Measurements from ENCODE around the gene VAMP7. TPM values are rescaled to one million over a fixed set of nuclear protein-coding genes. Genes with fewer than 3 reads are reported as not detected.
"Not testable (repeated sequence)": the region's sequence is repeated elsewhere in the genome, so short reads cannot be mapped to it uniquely, and the experiment has no call there.

VAMP7 gene, protein sequence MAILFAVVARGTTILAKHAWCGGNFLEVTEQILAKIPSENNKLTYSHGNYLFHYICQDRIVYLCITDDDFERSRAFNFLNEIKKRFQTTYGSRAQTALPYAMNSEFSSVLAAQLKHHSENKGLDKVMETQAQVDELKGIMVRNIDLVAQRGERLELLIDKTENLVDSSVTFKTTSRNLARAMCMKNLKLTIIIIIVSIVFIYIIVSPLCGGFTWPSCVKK
- 18.4 TPM for total RNA-seq
- 10 to 100 TPM; 20.0 to 25.7 (median 23.3) TPM for polyA plus RNA-seq (ENCODE audit: insufficient read depth in 1 of 8, insufficient read length in 8 of 8, low replicate concordance in 1 of 8)
- long read RNA-seq, donor 1, partial matches to known transcripts: 0 of 5 reads
- long read RNA-seq, donor 1, other reads (novel, unspliced or antisense): 0 of 5 reads
- long read RNA-seq, donor 2, partial matches to known transcripts: 0 of 5 reads
- long read RNA-seq, donor 2, other reads (novel, unspliced or antisense): 0 of 5 reads
- long read RNA-seq, donor 3, transcript VAMP7-202 (8 exons, 2,646 nt): major isoform, 5 of 6 reads
- long read RNA-seq, donor 3, partial matches to known transcripts: 0 of 6 reads
- long read RNA-seq, donor 3, other reads (novel, unspliced or antisense): 0 of 6 reads
- long read RNA-seq, donor 4, partial matches to known transcripts: 0 of 2 reads
- long read RNA-seq, donor 4, other reads (novel, unspliced or antisense): 0 of 2 reads
- long read RNA-seq, donor 5, transcript VAMP7-202 (8 exons, 2,646 nt): major isoform, 12 of 16 reads
- long read RNA-seq, donor 5, partial matches to known transcripts: 0 of 16 reads
- long read RNA-seq, donor 5, other reads (novel, unspliced or antisense): 0 of 16 reads
- long read RNA-seq, donor 6, partial matches to known transcripts: 0 of 3 reads
- long read RNA-seq, donor 6, other reads (novel, unspliced or antisense): 0 of 3 reads
- long read RNA-seq, donor 7, transcript VAMP7-202 (8 exons, 2,646 nt): major isoform, 6 of 8 reads
- long read RNA-seq, donor 7, partial matches to known transcripts: 0 of 8 reads
- long read RNA-seq, donor 7, other reads (novel, unspliced or antisense): 0 of 8 reads
- long read RNA-seq, donor 8, transcript VAMP7-202 (8 exons, 2,646 nt): major isoform, 9 of 12 reads
- long read RNA-seq, donor 8, partial matches to known transcripts: 0 of 12 reads
- long read RNA-seq, donor 8, other reads (novel, unspliced or antisense): 0 of 12 reads
- long read RNA-seq, donor 9, partial matches to known transcripts: 0 of 3 reads
- long read RNA-seq, donor 9, other reads (novel, unspliced or antisense): 0 of 3 reads
- long read RNA-seq, donor 10, transcript VAMP7-202 (8 exons, 2,646 nt): major isoform, 10 of 10 reads
- long read RNA-seq, donor 10, partial matches to known transcripts: 0 of 10 reads
- long read RNA-seq, donor 10, other reads (novel, unspliced or antisense): 0 of 10 reads
- long read RNA-seq, donor 11, partial matches to known transcripts: 0 of 5 reads
- long read RNA-seq, donor 11, other reads (novel, unspliced or antisense): 0 of 5 reads

DNA sequence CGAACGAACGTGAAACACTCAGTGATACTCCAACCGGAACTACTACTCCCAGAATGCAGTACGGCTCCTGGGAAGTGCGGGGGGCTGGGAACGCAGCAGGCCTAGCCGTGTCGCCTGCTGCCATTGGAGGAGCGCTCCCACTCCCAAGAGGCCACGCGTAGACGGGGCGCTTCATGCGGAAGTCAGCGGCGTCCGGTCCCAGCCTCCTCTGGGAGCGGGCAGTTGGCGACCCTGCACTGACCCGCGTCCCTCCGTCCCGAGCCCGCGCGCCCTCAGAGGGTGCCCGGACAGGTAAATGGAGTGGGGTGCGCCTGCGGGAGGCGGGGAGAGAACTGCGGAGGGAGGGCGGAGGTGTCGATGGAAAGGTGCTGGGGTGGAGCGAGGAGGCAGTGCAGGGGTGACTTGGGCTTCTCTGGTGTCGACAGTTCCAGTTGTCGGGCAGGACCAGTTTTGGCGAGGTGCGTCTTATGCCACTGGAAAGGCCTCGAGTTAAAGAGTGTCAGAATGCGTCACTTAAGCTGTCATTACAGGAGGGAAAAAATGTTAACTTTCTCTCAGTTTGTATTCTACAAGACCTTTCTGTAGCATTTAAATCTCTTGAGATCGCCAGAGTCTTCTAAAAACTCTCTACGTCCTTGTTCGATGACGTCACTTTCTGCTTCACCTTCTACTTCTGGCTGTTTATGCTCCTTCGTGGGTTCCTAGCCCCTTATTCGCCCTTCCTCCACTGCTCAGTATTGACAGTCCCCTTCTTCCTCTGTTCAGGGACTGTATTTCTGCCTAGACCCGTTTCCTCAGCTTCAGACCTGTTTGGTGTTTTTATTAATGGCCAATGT is at the start of gene VAMP7:
Gene VAMP7, plus strand, starts transcription at position 188 of the 836 bp plus-strand sequence. CDS start 8,122 bp downstream, outside the sequence.
- WGBS (ENCODE audit: insufficient coverage): 30% methylated on average over 42 of the region's 48 CpGs
- H3K4me1 ChIP-seq (ENCODE audit: control insufficient read depth, insufficient read depth, low read length): no peaks in the 10 kb centered on the region

DNA sequence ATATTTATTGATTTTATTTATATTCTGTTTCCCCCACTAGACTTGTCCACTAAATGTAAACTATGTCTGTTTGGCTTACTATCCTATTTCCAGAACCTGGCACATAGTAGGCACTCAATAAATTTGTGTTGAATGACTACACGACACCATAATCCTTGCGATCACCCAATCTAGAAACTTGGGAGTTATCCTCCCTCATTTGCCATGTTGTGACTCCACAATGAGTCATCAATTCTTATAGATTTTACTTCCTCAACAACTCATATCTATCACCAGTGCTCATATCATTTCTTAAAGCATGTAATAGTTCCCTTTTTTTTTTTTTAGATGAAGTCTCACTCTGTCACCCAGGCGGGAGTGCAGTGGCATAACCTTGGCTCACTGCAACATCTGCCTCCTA is 39.9 kb upstream of the VAMP7 start:
- no peaks in the 10 kb centered on the region for H3K27me3 ChIP-seq (ENCODE audit: control insufficient read depth, insufficient read depth, low read length)
- no peak for DNase-seq
- H3K4me3 ChIP-seq (ENCODE audit: low read length): no peak overlapping the region
- H3K27ac ChIP-seq (ENCODE audit: low read length): no peak overlapping the region
- H3K9me3 ChIP-seq (replicated peaks; ENCODE audit: control insufficient read depth, low read depth, low read length): peaks cover 6% of the 10 kb centered on the region
- WGBS (ENCODE audit: insufficient coverage): no CpG with 5 or more reads among the region's 3 CpGs
- H3K4me1 ChIP-seq (ENCODE audit: control insufficient read depth, insufficient read depth, low read length): no peaks in the 10 kb centered on the region
- H3K36me3 ChIP-seq (ENCODE audit: control insufficient read depth, insufficient read depth, low read length): no peaks in the 10 kb centered on the region

More for the DNA sequence above, at the start of gene VAMP7:
- no peaks in the 10 kb centered on the region for H3K9me3 ChIP-seq (replicated peaks; ENCODE audit: control insufficient read depth, low read depth, low read length)
- H3K27me3 ChIP-seq (ENCODE audit: control insufficient read depth, insufficient read depth, low read length): no peaks in the 10 kb centered on the region
- peak within 1 kb of the TSS; percentile 86 for H3K4me3 ChIP-seq (ENCODE audit: low read length)
- peak; percentile 95 for DNase-seq
- H3K27ac ChIP-seq (ENCODE audit: low read length): peak within 1 kb of the TSS; percentile 78
- no peaks in the 10 kb centered on the region for H3K36me3 ChIP-seq (ENCODE audit: control insufficient read depth, insufficient read depth, low read length)

DNA sequence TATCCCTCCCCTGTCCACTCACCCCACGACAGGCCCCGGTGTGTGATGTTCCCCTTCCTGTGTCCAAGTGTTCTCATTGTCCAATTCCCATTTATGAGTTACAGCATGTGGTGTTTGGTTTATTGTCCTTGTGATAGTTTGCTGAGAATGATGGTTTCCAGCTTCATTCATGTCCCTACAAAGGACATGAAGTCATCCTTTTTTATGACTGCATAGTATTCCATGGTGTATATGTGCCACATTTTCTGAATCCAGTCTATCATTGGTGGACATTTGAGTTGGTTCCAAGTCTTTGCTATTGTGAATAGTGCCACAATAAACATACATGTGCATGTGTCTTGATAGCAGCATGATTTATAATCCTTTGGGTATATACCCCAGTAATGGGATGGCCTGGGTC is 29.4 kb upstream of the VAMP7 start:
- no CpG with 5 or more reads among the region's 2 CpGs for WGBS (ENCODE audit: insufficient coverage)
- H3K4me1 ChIP-seq (ENCODE audit: control insufficient read depth, insufficient read depth, low read length); DNase-seq; H3K27ac ChIP-seq (ENCODE audit: low read length); H3K27me3 ChIP-seq (ENCODE audit: control insufficient read depth, insufficient read depth, low read length); H3K4me3 ChIP-seq (ENCODE audit: low read length); H3K9me3 ChIP-seq (replicated peaks; ENCODE audit: control insufficient read depth, low read depth, low read length); H3K36me3 ChIP-seq (ENCODE audit: control insufficient read depth, insufficient read depth, low read length): not testable (repeated sequence)

DNA sequence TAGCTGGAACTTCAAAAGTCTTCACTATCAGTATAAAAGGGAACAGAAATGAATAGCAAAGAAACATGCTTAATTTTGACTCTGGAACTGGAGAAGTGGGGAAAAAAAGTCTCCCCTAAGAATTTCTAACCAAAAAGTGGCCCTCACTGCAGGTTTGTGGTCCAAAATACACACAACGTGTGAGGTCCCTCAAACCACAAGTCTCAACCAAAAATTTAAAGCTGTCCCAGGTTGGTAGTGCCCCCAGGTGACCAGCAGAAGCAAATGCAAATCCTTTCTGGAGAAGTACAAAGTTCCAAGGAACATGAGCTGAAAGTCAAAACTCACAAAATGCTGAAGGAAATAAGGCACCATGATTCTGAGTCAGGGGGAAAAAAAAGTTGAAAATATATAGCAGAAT is 23.6 kb upstream of the VAMP7 start:
- WGBS (ENCODE audit: insufficient coverage): 0% methylated on average over 1 of the region's 1 CpG
- H3K36me3 ChIP-seq (ENCODE audit: control insufficient read depth, insufficient read depth, low read length): no peaks in the 10 kb centered on the region
- H3K4me1 ChIP-seq (ENCODE audit: control insufficient read depth, insufficient read depth, low read length): no peaks in the 10 kb centered on the region
- H3K27ac ChIP-seq (ENCODE audit: low read length): no peak overlapping the region
- no peak overlapping the region for H3K4me3 ChIP-seq (ENCODE audit: low read length)
- H3K9me3 ChIP-seq (replicated peaks; ENCODE audit: control insufficient read depth, low read depth, low read length): no peaks in the 10 kb centered on the region
- H3K27me3 ChIP-seq (ENCODE audit: control insufficient read depth, insufficient read depth, low read length): no peaks in the 10 kb centered on the region
- DNase-seq: no peak

DNA sequence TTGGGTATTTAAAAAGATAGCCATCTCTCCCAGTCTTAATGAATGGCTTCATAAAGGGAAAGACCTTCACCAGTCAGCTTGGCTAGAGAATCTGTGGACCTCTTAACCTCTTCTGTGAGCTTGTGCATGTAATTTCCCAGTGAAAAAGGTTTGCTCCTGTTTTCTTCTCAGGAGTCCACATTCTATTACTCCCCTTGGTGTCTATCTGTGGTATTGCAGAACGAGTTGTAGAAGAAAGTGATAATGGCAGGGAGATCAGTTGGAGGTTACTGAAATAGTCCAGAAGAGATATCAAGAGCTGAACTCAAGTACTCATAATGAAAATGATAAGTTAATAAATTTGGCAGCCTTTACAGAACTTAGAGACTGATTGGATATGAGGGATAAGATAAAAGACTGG is 16.5 kb upstream of the VAMP7 start:
- Histone ChIP-seq H3K9me3 (replicated peaks; ENCODE audit: control insufficient read depth, low read depth, low read length) (no peaks in the 10 kb centered on the region), H3K27ac (ENCODE audit: low read length) (no peak overlapping the region), H3K27me3 (ENCODE audit: control insufficient read depth, insufficient read depth, low read length) (no peaks in the 10 kb centered on the region), H3K4me1 (ENCODE audit: control insufficient read depth, insufficient read depth, low read length) (no peaks in the 10 kb centered on the region), H3K4me3 (ENCODE audit: low read length) (no peak overlapping the region), H3K36me3 (ENCODE audit: control insufficient read depth, insufficient read depth, low read length) (no peaks in the 10 kb centered on the region)
- peak; percentile 8 for DNase-seq
- no CpG with 5 or more reads among the region's 1 CpG for WGBS (ENCODE audit: insufficient coverage)

DNA sequence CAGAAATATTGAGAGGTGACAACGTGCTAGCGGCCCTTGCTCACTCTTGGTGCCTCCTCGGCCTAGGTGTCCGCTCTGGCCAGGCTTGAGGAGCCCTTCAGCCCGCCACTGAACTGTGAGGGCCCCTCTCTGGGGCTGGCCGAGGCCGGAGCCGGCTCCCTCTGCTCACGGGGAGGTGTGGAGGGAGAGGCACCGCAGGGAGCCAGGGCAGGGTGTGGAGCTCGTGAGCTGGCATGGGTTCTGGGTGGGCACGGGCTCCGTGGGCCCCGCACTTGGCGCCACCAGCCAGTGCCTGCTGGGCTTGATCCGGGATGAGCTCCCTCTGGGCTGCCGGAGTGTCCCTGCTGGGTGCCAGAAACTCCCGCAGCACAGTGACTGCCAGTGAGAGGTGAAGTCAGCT is 16.0 kb upstream of the VAMP7 start:
- Histone ChIP-seq H3K27me3 (ENCODE audit: control insufficient read depth, insufficient read depth, low read length) (no peaks in the 10 kb centered on the region), H3K4me3 (ENCODE audit: low read length) (no peak overlapping the region), H3K27ac (ENCODE audit: low read length) (no peak overlapping the region), H3K9me3 (replicated peaks; ENCODE audit: control insufficient read depth, low read depth, low read length) (no peaks in the 10 kb centered on the region), H3K36me3 (ENCODE audit: control insufficient read depth, insufficient read depth, low read length) (no peaks in the 10 kb centered on the region), H3K4me1 (ENCODE audit: control insufficient read depth, insufficient read depth, low read length) (no peaks in the 10 kb centered on the region)
- WGBS (ENCODE audit: insufficient coverage): 83% methylated on average over 16 of the region's 18 CpGs
- DNase-seq: no peak

DNA sequence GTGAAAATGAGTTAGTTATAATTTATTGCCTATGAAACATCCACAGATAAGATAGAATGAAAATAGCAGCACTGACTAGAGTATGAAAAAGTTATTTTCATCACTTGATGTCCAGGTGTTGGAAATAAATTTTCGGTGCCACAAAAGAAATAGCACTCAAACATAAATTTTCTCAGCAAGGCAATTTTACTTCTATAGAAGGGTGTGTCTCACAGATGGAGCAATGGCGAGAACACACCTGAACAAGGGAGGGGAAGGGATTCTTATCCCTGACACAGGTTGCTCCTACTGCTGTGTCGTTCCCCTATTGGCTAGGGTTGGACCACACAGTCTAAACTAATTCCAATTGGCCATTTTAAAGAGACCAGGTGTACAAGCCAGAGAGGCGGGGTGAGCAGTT is 13.3 kb upstream of the VAMP7 start:
- 67% methylated on average over 1 of the region's 4 CpGs for WGBS (ENCODE audit: insufficient coverage)
- Histone ChIP-seq H3K4me1 (ENCODE audit: control insufficient read depth, insufficient read depth, low read length) (no peaks in the 10 kb centered on the region), H3K27me3 (ENCODE audit: control insufficient read depth, insufficient read depth, low read length) (no peaks in the 10 kb centered on the region), H3K27ac (ENCODE audit: low read length) (no peak overlapping the region), H3K9me3 (replicated peaks; ENCODE audit: control insufficient read depth, low read depth, low read length) (no peaks in the 10 kb centered on the region), H3K4me3 (ENCODE audit: low read length) (no peak overlapping the region), H3K36me3 (ENCODE audit: control insufficient read depth, insufficient read depth, low read length) (no peaks in the 10 kb centered on the region)
- DNase-seq: no peak

DNA sequence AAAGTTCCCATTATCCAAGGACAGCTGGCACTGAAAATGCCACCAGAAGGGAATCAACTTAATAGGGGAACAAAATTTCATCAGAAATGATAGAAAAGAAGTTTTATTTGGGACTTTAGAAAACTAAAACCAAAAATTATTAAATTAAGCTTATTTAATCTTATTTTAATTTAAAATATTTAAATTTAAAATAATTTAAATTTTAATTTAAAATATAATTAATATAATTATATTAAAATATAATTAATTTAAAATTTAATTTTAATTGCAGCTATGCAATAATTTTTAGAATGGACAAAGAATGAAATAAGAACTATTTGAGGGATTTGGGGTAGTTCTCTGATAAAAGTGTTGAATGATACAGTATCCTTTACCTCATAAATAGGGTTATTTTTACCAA is 10.2 kb upstream of the VAMP7 start:
- Histone ChIP-seq H3K36me3 (ENCODE audit: control insufficient read depth, insufficient read depth, low read length) (no peaks in the 10 kb centered on the region), H3K27me3 (ENCODE audit: control insufficient read depth, insufficient read depth, low read length) (peaks cover 3% of the 10 kb centered on the region)
- no peak for DNase-seq

DNA sequence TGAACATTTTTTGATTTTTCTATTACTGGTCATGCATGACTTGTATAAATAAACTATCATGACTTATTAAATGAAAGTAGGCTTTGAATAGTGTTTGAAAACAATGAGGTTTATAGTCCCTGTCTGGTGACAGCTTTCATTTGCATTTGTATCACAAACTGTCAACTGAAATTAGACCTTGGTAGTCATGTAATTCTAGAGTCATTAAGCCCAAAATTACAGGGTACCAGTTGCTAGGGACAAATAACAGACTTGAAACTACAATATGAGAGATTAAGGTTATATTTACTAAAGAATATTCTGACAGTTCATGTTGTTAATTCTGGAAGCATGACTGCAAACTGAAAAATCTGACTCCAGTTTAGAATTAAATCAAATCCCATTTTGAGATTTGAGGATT is 9.2 kb upstream of the VAMP7 start:
- Histone ChIP-seq H3K36me3 (ENCODE audit: control insufficient read depth, insufficient read depth, low read length) (no peaks in the 10 kb centered on the region), H3K27me3 (ENCODE audit: control insufficient read depth, insufficient read depth, low read length) (peaks cover 3% of the 10 kb centered on the region), H3K4me1 (ENCODE audit: control insufficient read depth, insufficient read depth, low read length) (no peaks in the 10 kb centered on the region), H3K9me3 (replicated peaks; ENCODE audit: control insufficient read depth, low read depth, low read length) (no peaks in the 10 kb centered on the region), H3K4me3 (ENCODE audit: low read length) (no peak overlapping the region), H3K27ac (ENCODE audit: low read length) (no peak overlapping the region)
- no peak for DNase-seq

More for the DNA sequence above, 10.2 kb upstream of the VAMP7 start:
- Histone ChIP-seq H3K4me3 (ENCODE audit: low read length) (no peak overlapping the region), H3K27ac (ENCODE audit: low read length) (no peak overlapping the region), H3K4me1 (ENCODE audit: control insufficient read depth, insufficient read depth, low read length) (no peaks in the 10 kb centered on the region), H3K9me3 (replicated peaks; ENCODE audit: control insufficient read depth, low read depth, low read length) (no peaks in the 10 kb centered on the region)

Measured in muscle of leg (tissue), 16 donors.